Adrenal gland (tissue), 12 donors: Measurements from ENCODE around the gene DAPK2. TPM values are rescaled to one million over a fixed set of nuclear protein-coding genes. Genes with fewer than 3 reads are reported as not detected.

Experiments
- DNase-seq, 7 donors: peaks; one replicate each; pipeline ENCODE4 v3.0.0-alpha.2; 2019 to 2020
- H3K27ac ChIP-seq, 5 donors: fragments of 200-600 bp; sonication (generic) in 4 of 5; 1 replicate in 3 of 5; 2 replicates in 2 of 5; pipeline versions ENCODE4 v1.5.1 to v1.8.0; 2016 to 2020; ENCODE audit warnings: mild to moderate bottlenecking in 1 of 5
- H3K27me3 ChIP-seq: fragments of 200-600 bp; 2 replicates; pipeline ENCODE4 v1.8.0; 2021
- H3K36me3 ChIP-seq, 2 donors: fragments of 200-600 bp; replicated peaks in 1 of 2; 1 replicate in 1 of 2; 2 replicates in 1 of 2; pipeline versions ENCODE4 v1.5.1 to v1.8.0; 2018 to 2022
- H3K4me1 ChIP-seq, 2 donors: fragments of 200-600 bp; replicated peaks in 1 of 2; 1 replicate in 1 of 2; 2 replicates in 1 of 2; pipeline versions ENCODE4 v1.5.1 to v1.8.0; 2018 to 2021
- H3K4me3 ChIP-seq, 4 donors: fragments of 200-600 bp; sonication (generic) in 3 of 4; one replicate each; pipeline ENCODE4 v1.5.1; 2016 to 2018
- H3K9me3 ChIP-seq, 3 donors: fragments of 200-600 bp; sonication (generic) in 1 of 3; replicated peaks in 1 of 3; 1 replicate in 2 of 3; 2 replicates in 1 of 3; pipeline versions ENCODE4 v1.5.1 to v1.8.0; 2016 to 2021
- POLR2A ChIP-seq, 2 donors: fragments of 450-650 bp; IDR thresholded peaks; one replicate each; pipeline ENCODE4 v1.6.1; 2017; ENCODE audit warnings: antibody characterized with exemption in 2 of 2, mild to moderate bottlenecking in 2 of 2, moderate library complexity in 1 of 2
- WGBS, 4 donors: extraction: QIAGEN DNeasy Blood & Tissue Kit in 2 of 4; methylation state at CpG; one replicate each; pipeline versions ENCODE4 v1.1.5 to v1.1.7; 2013 to 2017; 5-methylcytosine and 5-hydroxymethylcytosine counted together
- intact Hi-C, 2 donors: fragments of 100-400 bp; cut with DNase I; formaldehyde crosslinking; loops; one replicate each; pipeline versions ENCODE4 v1.14.1 to v1.15.0; 2022 to 2023
- polyA plus RNA-seq, 3 donors: library from polyadenylated mRNA; stranded (reverse); fragments of 200-250 nt in 2 of 3; fragments of 350-450 nt in 1 of 3; fragmentation: Illumina TruSeq in 1 of 3; extraction: RNeasy Lipid Tissue Mini Kit (QIAGEN cat#74804) in 1 of 3; gene quantifications; one replicate each; pipeline ENCODE4 v1.2.3, GENCODE V29; 2013 to 2014
- total RNA-seq, 9 donors: library from RNA; depleted of rRNA in 4 of 9; stranded (reverse); fragments of >200 nt in 4 of 9; fragments of 120-200 nt in 1 of 9; fragmentation: NEBNext Ultra II Directional in 1 of 9; extraction: Animal tissue kit (Norgen Biotek cat#: 25700) in 1 of 9; gene quantifications; one replicate each; pipeline versions ENCODE4 v1.1.0 to v1.2.4, GENCODE V29; 2013 to 2023
- TF ChIP-seq, protein P1 (sequence below), 6 experiments: fragments of 450-650 bp in 4 of 6; fragments of 200-600 bp in 2 of 6; sonication (generic) in 1 of 6; IDR thresholded peaks; 1 replicate in 5 of 6; 2 replicates in 1 of 6; pipeline versions ENCODE4 v1.5.1 to v1.8.0; 2016 to 2021; ENCODE audit warnings: antibody characterized with exemption in 6 of 6, mild to moderate bottlenecking in 2 of 6, moderate library complexity in 1 of 6
- donor health status: healthy with polysubstance abuse.
- donor health status: Bipolar disorder and iron deficiency.
- donor health status: DM: yes; HTN: yes; CAD: no.
- donor health status: DM: no; HTN: no; CAD: no.
- donor health status: DM: no; HTN: no; CAD: no.
- donor health status: DM: yes; HTN: yes; CAD: no.

DAPK2 gene
- total and polyA plus RNA-seq, 12 donors, result 0.97 to 8.7 (median 6.1) TPM

DNA sequence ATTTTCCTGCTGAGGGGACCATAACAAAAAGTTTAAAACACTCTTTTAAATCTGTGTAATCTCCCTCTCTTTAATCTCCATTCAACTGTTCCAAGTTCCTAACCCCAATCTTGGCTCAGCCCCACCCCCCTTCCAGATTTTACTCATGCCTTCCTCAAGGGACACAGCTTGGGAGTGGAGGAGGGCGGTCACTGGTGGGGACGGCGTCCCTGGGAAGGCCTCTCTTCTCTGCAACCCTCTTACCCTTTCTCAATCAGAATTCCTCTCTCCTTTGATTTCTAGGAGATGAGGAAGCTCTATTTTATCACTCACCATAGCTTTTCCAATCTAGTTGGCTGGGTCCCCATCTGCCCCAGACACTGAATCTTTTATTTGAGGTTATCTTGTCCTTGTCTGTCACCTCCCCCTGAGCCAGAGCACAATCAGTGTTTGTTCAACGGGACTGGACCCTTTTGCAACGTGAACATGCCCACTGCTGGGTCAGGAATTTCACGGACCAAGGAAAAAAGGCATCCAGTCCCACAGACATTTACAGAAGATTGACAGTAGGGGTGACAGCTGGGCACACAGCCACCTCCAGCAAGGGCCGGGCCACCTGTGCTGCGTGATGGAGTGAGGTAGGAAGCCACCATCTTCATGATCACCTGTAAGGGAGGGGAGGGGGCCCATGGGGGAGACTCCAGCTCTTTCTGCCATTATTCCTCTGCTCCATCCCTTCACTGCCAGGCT lies 128.5 kb downstream of the DAPK2 start:
- DNase-seq, result no peak
- Histone ChIP-seq H3K9me3 (no peaks in the 10 kb centered on the region), H3K36me3 (no peaks in the 10 kb centered on the region), H3K27ac (peak overlapping the region in 1 of 5 donors; percentile 29), H3K4me3 (no peak overlapping the region), H3K27me3 (no peaks in the 10 kb centered on the region), H3K4me1 (no peaks in the 10 kb centered on the region)
- intact Hi-C loops, result loop anchor here in 1 of 2 donors (10.0 kb wide), 1 partner anchor 127 kb away; the partner anchor contains the start of gene DAPK2
- 69 to 79% (median 71%) methylated on average over 6 to 8 of the region's 8 CpGs for WGBS, 4 donors
- no peak for TF ChIP-seq POLR2A (IDR thresholded peaks at IDR 0.05)
- TF ChIP-seq, protein P1, sequence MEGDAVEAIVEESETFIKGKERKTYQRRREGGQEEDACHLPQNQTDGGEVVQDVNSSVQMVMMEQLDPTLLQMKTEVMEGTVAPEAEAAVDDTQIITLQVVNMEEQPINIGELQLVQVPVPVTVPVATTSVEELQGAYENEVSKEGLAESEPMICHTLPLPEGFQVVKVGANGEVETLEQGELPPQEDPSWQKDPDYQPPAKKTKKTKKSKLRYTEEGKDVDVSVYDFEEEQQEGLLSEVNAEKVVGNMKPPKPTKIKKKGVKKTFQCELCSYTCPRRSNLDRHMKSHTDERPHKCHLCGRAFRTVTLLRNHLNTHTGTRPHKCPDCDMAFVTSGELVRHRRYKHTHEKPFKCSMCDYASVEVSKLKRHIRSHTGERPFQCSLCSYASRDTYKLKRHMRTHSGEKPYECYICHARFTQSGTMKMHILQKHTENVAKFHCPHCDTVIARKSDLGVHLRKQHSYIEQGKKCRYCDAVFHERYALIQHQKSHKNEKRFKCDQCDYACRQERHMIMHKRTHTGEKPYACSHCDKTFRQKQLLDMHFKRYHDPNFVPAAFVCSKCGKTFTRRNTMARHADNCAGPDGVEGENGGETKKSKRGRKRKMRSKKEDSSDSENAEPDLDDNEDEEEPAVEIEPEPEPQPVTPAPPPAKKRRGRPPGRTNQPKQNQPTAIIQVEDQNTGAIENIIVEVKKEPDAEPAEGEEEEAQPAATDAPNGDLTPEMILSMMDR (IDR thresholded peaks at IDR 0.05), result no peak

DNA sequence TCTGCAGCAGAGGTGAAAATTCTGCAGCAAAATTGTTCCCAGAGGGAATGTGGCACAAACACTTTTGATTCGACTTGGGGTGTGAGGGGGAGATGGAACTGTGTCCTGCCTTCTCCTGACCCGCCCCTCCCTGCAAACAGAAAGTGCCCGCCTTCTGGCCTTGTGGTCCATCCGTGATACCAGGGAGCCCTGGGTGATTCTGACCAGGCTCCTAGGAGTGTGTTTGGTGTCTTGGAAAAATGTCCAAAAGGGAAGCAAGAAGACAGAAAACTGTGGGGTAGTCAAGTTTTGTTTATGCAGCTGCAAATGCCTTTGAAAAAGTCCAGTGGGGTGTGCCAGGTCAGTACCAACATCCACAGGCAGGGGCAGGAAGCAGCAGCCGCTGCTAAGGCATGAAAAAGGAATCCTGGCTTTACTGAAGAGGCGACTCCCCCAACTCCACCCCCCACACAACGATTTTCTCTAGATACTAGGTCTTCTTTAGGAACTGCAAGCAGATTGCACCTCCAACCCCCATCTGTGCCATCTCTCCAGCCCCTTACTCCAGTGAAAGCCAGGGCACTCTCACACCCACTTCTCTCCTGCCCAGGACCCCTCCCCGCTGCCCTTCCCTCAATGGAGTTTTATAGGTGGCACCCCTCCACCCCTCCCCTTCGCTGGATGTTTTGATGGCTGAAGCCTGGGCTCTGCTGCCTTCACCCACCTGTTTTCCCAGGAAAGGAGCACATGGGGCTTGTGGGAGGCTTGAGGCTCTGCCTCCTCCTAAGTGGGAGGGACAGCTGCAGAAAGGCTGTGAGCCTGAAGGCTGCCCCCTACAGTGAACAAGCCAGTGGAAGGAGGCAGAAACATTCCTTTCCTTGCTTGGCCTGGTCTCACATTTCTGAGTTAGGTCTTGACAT lies 130.2 kb downstream of the DAPK2 start:
- DNase-seq, result no peak
- no peaks in the 10 kb centered on the region for H3K36me3 ChIP-seq
- intact Hi-C loops, result loop anchor here in 1 of 2 donors (10.0 kb wide), 1 partner anchor 129 kb away; the partner anchor contains the start of gene DAPK2
- no peaks in the 10 kb centered on the region for H3K9me3 ChIP-seq
- no peaks in the 10 kb centered on the region for H3K4me1 ChIP-seq
- no peak overlapping the region for H3K4me3 ChIP-seq
- H3K27ac ChIP-seq, result peak overlapping the region in 1 of 5 donors; percentile 29
- no peak for TF ChIP-seq POLR2A (IDR thresholded peaks at IDR 0.05)
- TF ChIP-seq, protein P1 (IDR thresholded peaks at IDR 0.05), result peak in 4 of 6 experiments; percentile 16 to 41 (median 34)
- WGBS, 4 donors, result 66 to 71% (median 69%) methylated on average over 8 to 9 of the region's 9 CpGs
- no peaks in the 10 kb centered on the region for H3K27me3 ChIP-seq

DNA sequence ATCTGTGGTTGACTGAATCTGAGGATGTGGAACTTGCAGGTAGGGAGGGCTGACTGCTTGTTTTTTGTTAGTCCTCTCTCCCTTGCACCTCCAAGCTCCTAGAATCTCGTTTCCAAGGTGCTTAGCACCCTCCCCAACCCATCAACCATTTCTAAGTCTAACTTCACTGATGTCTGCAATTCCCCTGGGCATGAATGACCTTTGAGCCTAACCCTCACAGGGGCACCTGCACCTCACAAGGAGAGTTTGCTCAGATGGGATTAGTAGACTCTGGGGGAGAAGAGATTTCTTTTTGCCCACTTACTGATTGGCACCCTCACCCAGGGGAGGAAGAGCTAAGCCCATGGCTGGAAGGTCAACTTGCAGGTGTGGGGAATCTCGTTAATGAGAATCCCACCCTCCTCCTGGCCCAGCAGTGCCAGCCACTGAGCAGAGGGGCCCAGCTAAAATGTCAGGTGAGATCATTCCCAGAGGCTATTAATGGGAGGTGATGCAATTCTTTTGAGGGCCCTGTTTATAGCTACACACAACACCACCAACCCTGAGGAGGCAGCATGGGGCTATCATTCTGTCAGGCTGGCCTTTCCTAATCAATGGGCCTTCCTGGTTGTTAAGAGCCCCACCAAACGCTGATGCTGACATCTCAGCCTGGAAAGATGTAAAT lies 130.9 kb downstream of the DAPK2 start:
- H3K27ac ChIP-seq, result no peak overlapping the region
- intact Hi-C loops, result loop anchor here in 1 of 2 donors (10.0 kb wide), 1 partner anchor 129 kb away; the partner anchor contains the start of gene DAPK2
- H3K4me1 ChIP-seq, result peaks cover 2% of the 10 kb centered on the region in 2 donors
- H3K27me3 ChIP-seq, result no peaks in the 10 kb centered on the region
- no peak for DNase-seq
- no peaks in the 10 kb centered on the region for H3K36me3 ChIP-seq
- TF ChIP-seq, protein P1 (IDR thresholded peaks at IDR 0.05), result no peak
- no peak for TF ChIP-seq POLR2A (IDR thresholded peaks at IDR 0.05)
- no peaks in the 10 kb centered on the region for H3K9me3 ChIP-seq
- no peak overlapping the region for H3K4me3 ChIP-seq
- 72 to 86% (median 80%) methylated on average over 2 to 3 of the region's 3 CpGs for WGBS, 4 donors
